OCI-LY7 (cell line): Measurements from ENCODE around the gene RPS6KA2.

Experiments used
- CTCF ChIP-seq: fragments of 200-600 bp; sonication (generic); conservative IDR thresholded peaks from 2 replicates; pipeline ENCODE4 v1.5.1; 2014; ENCODE audit warnings: mild to moderate bottlenecking, antibody characterized with exemption, low read length, moderate library complexity, mixed read lengths
- EZH2phosphoT487 ChIP-seq: fragments of 200-600 bp; sonication (generic); IDR thresholded peaks from 2 replicates; pipeline ENCODE4 v1.6.1; 2018; ENCODE audit warnings: low read depth, borderline replicate concordance, mild to moderate bottlenecking, mixed run types, antibody characterized with exemption, low read length, moderate library complexity, mixed read lengths

- TF ChIP-seq CTCF = no peak
- no peak for TF ChIP-seq EZH2phosphoT487
Measured at GRCh38 chr6:166556863-166557322, 70.2 kb downstream of the RPS6KA2 start.
